ENCODE results near the gene VENTX.

GRCh38 chr10:133258066-133258817, 20.6 kb downstream of the VENTX start:
- TF ChIP-seq, protein P1, sequence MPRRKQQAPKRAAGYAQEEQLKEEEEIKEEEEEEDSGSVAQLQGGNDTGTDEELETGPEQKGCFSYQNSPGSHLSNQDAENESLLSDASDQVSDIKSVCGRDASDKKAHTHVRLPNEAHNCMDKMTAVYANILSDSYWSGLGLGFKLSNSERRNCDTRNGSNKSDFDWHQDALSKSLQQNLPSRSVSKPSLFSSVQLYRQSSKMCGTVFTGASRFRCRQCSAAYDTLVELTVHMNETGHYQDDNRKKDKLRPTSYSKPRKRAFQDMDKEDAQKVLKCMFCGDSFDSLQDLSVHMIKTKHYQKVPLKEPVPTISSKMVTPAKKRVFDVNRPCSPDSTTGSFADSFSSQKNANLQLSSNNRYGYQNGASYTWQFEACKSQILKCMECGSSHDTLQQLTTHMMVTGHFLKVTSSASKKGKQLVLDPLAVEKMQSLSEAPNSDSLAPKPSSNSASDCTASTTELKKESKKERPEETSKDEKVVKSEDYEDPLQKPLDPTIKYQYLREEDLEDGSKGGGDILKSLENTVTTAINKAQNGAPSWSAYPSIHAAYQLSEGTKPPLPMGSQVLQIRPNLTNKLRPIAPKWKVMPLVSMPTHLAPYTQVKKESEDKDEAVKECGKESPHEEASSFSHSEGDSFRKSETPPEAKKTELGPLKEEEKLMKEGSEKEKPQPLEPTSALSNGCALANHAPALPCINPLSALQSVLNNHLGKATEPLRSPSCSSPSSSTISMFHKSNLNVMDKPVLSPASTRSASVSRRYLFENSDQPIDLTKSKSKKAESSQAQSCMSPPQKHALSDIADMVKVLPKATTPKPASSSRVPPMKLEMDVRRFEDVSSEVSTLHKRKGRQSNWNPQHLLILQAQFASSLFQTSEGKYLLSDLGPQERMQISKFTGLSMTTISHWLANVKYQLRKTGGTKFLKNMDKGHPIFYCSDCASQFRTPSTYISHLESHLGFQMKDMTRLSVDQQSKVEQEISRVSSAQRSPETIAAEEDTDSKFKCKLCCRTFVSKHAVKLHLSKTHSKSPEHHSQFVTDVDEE (CRISPR knock-in tag; IDR thresholded peaks at IDR 0.05), result no peak
- TF ChIP-seq ZNF8 (CRISPR knock-in tag; IDR thresholded peaks at IDR 0.05) (no peak), ZFP30 (CRISPR knock-in tag; IDR thresholded peaks at IDR 0.05) (no peak), ARNTL (CRISPR knock-in tag; IDR thresholded peaks at IDR 0.05; ENCODE audit: borderline replicate concordance, low read depth) (no peak), ESRRG (CRISPR knock-in tag; IDR thresholded peaks at IDR 0.05) (no peak), SNAI2 (CRISPR knock-in tag; IDR thresholded peaks at IDR 0.05) (no peak), CREB5 (CRISPR knock-in tag; IDR thresholded peaks at IDR 0.05; ENCODE audit: low read depth) (no peak), GLIS3 (CRISPR knock-in tag; IDR thresholded peaks at IDR 0.05) (no peak), BACH2 (CRISPR knock-in tag; IDR thresholded peaks at IDR 0.05; ENCODE audit: borderline replicate concordance) (no peak), TCF4 (CRISPR knock-in tag; IDR thresholded peaks at IDR 0.05; ENCODE audit: borderline replicate concordance) (no peak), ZFP3 (CRISPR knock-in tag; IDR thresholded peaks at IDR 0.05) (no peak)
- TF ChIP-seq, protein P2, sequence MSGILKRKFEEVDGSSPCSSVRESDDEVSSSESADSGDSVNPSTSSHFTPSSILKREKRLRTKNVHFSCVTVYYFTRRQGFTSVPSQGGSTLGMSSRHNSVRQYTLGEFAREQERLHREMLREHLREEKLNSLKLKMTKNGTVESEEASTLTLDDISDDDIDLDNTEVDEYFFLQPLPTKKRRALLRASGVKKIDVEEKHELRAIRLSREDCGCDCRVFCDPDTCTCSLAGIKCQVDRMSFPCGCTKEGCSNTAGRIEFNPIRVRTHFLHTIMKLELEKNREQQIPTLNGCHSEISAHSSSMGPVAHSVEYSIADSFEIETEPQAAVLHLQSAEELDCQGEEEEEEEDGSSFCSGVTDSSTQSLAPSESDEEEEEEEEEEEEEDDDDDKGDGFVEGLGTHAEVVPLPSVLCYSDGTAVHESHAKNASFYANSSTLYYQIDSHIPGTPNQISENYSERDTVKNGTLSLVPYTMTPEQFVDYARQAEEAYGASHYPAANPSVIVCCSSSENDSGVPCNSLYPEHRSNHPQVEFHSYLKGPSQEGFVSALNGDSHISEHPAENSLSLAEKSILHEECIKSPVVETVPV (CRISPR knock-in tag; IDR thresholded peaks at IDR 0.05), result no peak
- TF ChIP-seq, protein P3, sequence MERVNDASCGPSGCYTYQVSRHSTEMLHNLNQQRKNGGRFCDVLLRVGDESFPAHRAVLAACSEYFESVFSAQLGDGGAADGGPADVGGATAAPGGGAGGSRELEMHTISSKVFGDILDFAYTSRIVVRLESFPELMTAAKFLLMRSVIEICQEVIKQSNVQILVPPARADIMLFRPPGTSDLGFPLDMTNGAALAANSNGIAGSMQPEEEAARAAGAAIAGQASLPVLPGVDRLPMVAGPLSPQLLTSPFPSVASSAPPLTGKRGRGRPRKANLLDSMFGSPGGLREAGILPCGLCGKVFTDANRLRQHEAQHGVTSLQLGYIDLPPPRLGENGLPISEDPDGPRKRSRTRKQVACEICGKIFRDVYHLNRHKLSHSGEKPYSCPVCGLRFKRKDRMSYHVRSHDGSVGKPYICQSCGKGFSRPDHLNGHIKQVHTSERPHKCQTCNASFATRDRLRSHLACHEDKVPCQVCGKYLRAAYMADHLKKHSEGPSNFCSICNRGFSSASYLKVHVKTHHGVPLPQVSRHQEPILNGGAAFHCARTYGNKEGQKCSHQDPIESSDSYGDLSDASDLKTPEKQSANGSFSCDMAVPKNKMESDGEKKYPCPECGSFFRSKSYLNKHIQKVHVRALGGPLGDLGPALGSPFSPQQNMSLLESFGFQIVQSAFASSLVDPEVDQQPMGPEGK (CRISPR knock-in tag; IDR thresholded peaks at IDR 0.05; ENCODE audit: borderline replicate concordance), result no peak

All from SK-N-SH treated with all-trans-retinoic acid at 6 μM for 48 hours (cell line).